Activated CD8-positive, alpha-beta T cell treated with anti-CD3 and anti-CD28 coated beads for 36 hours (primary cell): ENCODE results near the gene ADD2. TPM values are rescaled to one million over a fixed set of nuclear protein-coding genes. Genes with fewer than 3 reads are reported as not detected.

Experiments
- ATAC-seq: fragments of 200-7000 bp; cut with Tn5 transposase; one replicate; pipeline ENCODE4 v1.10.0; 2021; ENCODE audit warnings: mild to moderate bottlenecking, moderate library complexity
- CTCF ChIA-PET: fragments of 350-600 bp; sonication (Branson Sonifier 250); formaldehyde crosslinking; loops from one replicate; lab custom pipeline; 2021; ENCODE audit warnings: antibody characterized with exemption; lab: Charles Lee
- POLR2A ChIA-PET: fragments of 350-600 bp; sonication (Branson Sonifier 250); formaldehyde crosslinking; loops from one replicate; lab custom pipeline; 2021; ENCODE audit warnings: antibody characterized with exemption; lab: Charles Lee
- DNase-seq: peaks from one replicate; pipeline ENCODE4 v3.0.0-alpha.2; 2020
- H3K27ac Mint-ChIP-seq: one replicate; pipeline ENCODE4 v1.8.0; 2021; ENCODE audit warnings: mild to moderate bottlenecking, mixed read lengths
- H3K27me3 Mint-ChIP-seq: one replicate; pipeline ENCODE4 v1.8.0; 2021; ENCODE audit warnings: mixed read lengths
- H3K36me3 Mint-ChIP-seq: one replicate; pipeline ENCODE4 v1.8.0; 2021; ENCODE audit warnings: low read depth, mixed read lengths
- H3K4me1 Mint-ChIP-seq: one replicate; pipeline ENCODE4 v1.8.0; 2021; ENCODE audit warnings: low read depth, mixed read lengths
- H3K4me3 Mint-ChIP-seq: one replicate; pipeline ENCODE4 v1.8.0; 2021; ENCODE audit warnings: mild to moderate bottlenecking, moderate library complexity, mixed read lengths
- H3K9me3 Mint-ChIP-seq: one replicate; pipeline ENCODE4 v1.8.0; 2021; ENCODE audit warnings: mixed read lengths
- CTCF ChIP-seq: fragments of 200-600 bp; IDR thresholded peaks from one replicate; pipeline ENCODE4 v1.8.0; 2022; ENCODE audit warnings: antibody characterized with exemption, mild to moderate bottlenecking
- intact Hi-C: fragments of 100-400 bp; cut with micrococcal nuclease; formaldehyde crosslinking; loops from one replicate; pipeline ENCODE4 v1.10.0; 2022
- total RNA-seq, 2 experiments: library from RNA; stranded (reverse); gene quantifications; one replicate each; pipeline ENCODE4 v1.2.3, GENCODE V29; 2021

The ADD2 gene
- total RNA-seq, 2 experiments from 2014 or later = 24.5 to 26.3 TPM

- Mint-ChIP-seq H3K27ac (no peak overlapping the region), H3K27me3 (peaks cover 2% of the 10 kb centered on the region), H3K4me3 (no peak overlapping the region), H3K36me3 (no peaks in the 10 kb centered on the region), H3K9me3 (no peaks in the 10 kb centered on the region), H3K4me1 (no peaks in the 10 kb centered on the region)
- ATAC-seq (no peak), DNase-seq (no peak)
- ChIA-PET CTCF (no interaction called here), POLR2A (no interaction called here)
- intact Hi-C loops = no loop called here
- no peak for TF ChIP-seq CTCF
These were observed 69.2 kb downstream of the ADD2 start for GRCh38 chr2:70698847-70699246.

GRCh38 chr2:70697603-70698383, 70.2 kb downstream of the ADD2 start:
- no peak for ATAC-seq
- Mint-ChIP-seq H3K36me3 (no peaks in the 10 kb centered on the region), H3K27ac (no peak overlapping the region), H3K4me3 (no peak overlapping the region), H3K9me3 (no peaks in the 10 kb centered on the region), H3K4me1 (no peaks in the 10 kb centered on the region), H3K27me3 (peaks cover 2% of the 10 kb centered on the region)
- no peak for TF ChIP-seq CTCF
- CTCF ChIA-PET = interaction anchor here (1.7 kb wide), 1 partner anchor 88 kb away, joined by 4 read pairs; no protein-coding TSS in a partner anchor
- POLR2A ChIA-PET = no interaction called here
- intact Hi-C loops = no loop called here
- no peak for DNase-seq

- Mint-ChIP-seq H3K36me3 (no peaks in the 10 kb centered on the region), H3K9me3 (no peaks in the 10 kb centered on the region), H3K27ac (no peak overlapping the region), H3K27me3 (peaks cover 2% of the 10 kb centered on the region), H3K4me3 (no peak overlapping the region), H3K4me1 (no peaks in the 10 kb centered on the region)
- no peak for TF ChIP-seq CTCF
- ATAC-seq (no peak), DNase-seq (no peak)
- intact Hi-C loops = no loop called here
- ChIA-PET POLR2A (no interaction called here), CTCF (interaction anchor here (1.7 kb wide), 1 partner anchor 89 kb away, joined by 4 read pairs; no protein-coding TSS in a partner anchor)
These were observed 71.9 kb downstream of the ADD2 start for GRCh38 chr2:70696142-70696541.

GRCh38 chr2:70692256-70692655, 75.7 kb downstream of the ADD2 start:
- no peak overlapping the region for H3K4me3 Mint-ChIP-seq
- ATAC-seq = no peak
- H3K4me1 Mint-ChIP-seq = no peaks in the 10 kb centered on the region
- ChIA-PET CTCF (no interaction called here), POLR2A (no interaction called here)
- no peak overlapping the region for H3K27ac Mint-ChIP-seq
- TF ChIP-seq CTCF = no peak
- H3K27me3 Mint-ChIP-seq = peaks cover 2% of the 10 kb centered on the region
- no peak for DNase-seq
- H3K36me3 Mint-ChIP-seq = peaks cover 3% of the 10 kb centered on the region
- intact Hi-C loops = no loop called here
- no peaks in the 10 kb centered on the region for H3K9me3 Mint-ChIP-seq

- TF ChIP-seq CTCF = no peak
- ATAC-seq (no peak), DNase-seq (no peak)
- Mint-ChIP-seq H3K4me1 (no peaks in the 10 kb centered on the region), H3K27ac (no peak overlapping the region), H3K4me3 (no peak overlapping the region), H3K36me3 (peaks cover 3% of the 10 kb centered on the region), H3K9me3 (no peaks in the 10 kb centered on the region), H3K27me3 (peaks cover 2% of the 10 kb centered on the region)
- ChIA-PET CTCF (no interaction called here), POLR2A (interaction anchor here (0.6 kb wide), 1 partner anchor 11 kb away, joined by 3 read pairs; no protein-coding TSS in a partner anchor)
- intact Hi-C loops = no loop called here
These were observed 76.4 kb downstream of the ADD2 start for GRCh38 chr2:70691497-70692140.
